H1 (cell line): ENCODE results near the gene EPYC. TPM values are rescaled to one million over a fixed set of nuclear protein-coding genes. Genes with fewer than 3 reads are reported as not detected.

Experiments used
- CTCF ChIA-PET: fragments of 300-600 bp; sonication (Branson Sonifier 250); formaldehyde crosslinking; loops from one replicate; lab custom pipeline; 2021; ENCODE audit not compliant: partially characterized antibody; lab: Charles Lee
- POLR2A ChIA-PET: fragments of 300-600 bp; sonication (Branson Sonifier 250); formaldehyde crosslinking; loops from one replicate; lab custom pipeline; 2021; ENCODE audit warnings: inconsistent platforms; ENCODE audit not compliant: partially characterized antibody; lab: Charles Lee
- DNase-seq, 2 experiments: peaks; one replicate each; pipeline versions ENCODE4 v3.0.0 to v3.0.0-alpha.2; 2010 to 2022; ENCODE audit warnings: low spot score in 2 of 2, low read depth in 1 of 2, mixed read lengths in 1 of 2
- FAIRE-seq: peaks from 2 replicates; lab custom pipeline; 2011; peaks lifted over from hg19 to GRCh38; lab: Jason Lieb, UNC
- H2AFZ ChIP-seq: 2 replicates; pipeline ENCODE4 v1.8.1; 2012; ENCODE audit warnings: low read length, inconsistent platforms
- H2AK5ac ChIP-seq: 2 replicates; pipeline ENCODE4 v1.6.1; 2013; ENCODE audit warnings: low read depth, low read length
- H2BK120ac ChIP-seq: replicated peaks from 2 replicates; pipeline ENCODE3; 2013; ENCODE audit warnings: low read depth, low read length, inconsistent platforms
- H2BK12ac ChIP-seq: 2 replicates; pipeline ENCODE4 v1.6.1; 2013; ENCODE audit warnings: low read depth, low read length
- H2BK15ac ChIP-seq: 2 replicates; pipeline ENCODE4 v1.6.1; 2013; ENCODE audit warnings: low read length
- H2BK20ac ChIP-seq: 2 replicates; pipeline ENCODE4 v1.6.1; 2013; ENCODE audit warnings: low read length
- H2BK5ac ChIP-seq: 2 replicates; pipeline ENCODE4 v1.6.1; 2013; ENCODE audit warnings: low read depth, low read length
- H3K14ac ChIP-seq: 2 replicates; pipeline ENCODE4 v1.6.1; 2013; ENCODE audit warnings: inconsistent platforms; ENCODE audit not compliant: insufficient read length
- H3K18ac ChIP-seq: 2 replicates; pipeline ENCODE4 v1.6.1; 2013; ENCODE audit warnings: low read length; ENCODE audit errors: extremely low read depth
- H3K23ac ChIP-seq: 2 replicates; pipeline ENCODE4 v1.6.1; 2013; ENCODE audit warnings: inconsistent platforms; ENCODE audit not compliant: insufficient read length
- H3K23me2 ChIP-seq: 2 replicates; pipeline ENCODE4 v1.6.1; 2013; ENCODE audit warnings: low read depth, low read length
- H3K27ac ChIP-seq: 2 replicates; pipeline ENCODE4 v1.6.1; 2011; ENCODE audit warnings: low read depth, low read length, inconsistent platforms
- H3K27me3 ChIP-seq, 4 experiments: replicated peaks in 1 of 4; 1 replicate in 1 of 4; 2 replicates in 3 of 4; pipeline versions ENCODE4 v1.6.1 to v1.8.1; 2011 to 2013; ENCODE audit warnings: low read length in 3 of 4, mild to moderate bottlenecking in 3 of 4, inconsistent platforms in 2 of 4, mixed read lengths in 2 of 4, moderate library complexity in 1 of 4; ENCODE audit not compliant: control insufficient read depth in 3 of 4, insufficient read depth in 3 of 4; ENCODE audit errors: extremely low read depth in 1 of 4
- H3K36me3 ChIP-seq, 4 experiments: 2 replicates each; pipeline versions ENCODE4 v1.6.1 to v1.8.1; 2011 to 2013; ENCODE audit warnings: mild to moderate bottlenecking in 4 of 4, low read length in 3 of 4, moderate library complexity in 2 of 4, control low read depth in 1 of 4, inconsistent platforms in 1 of 4; ENCODE audit not compliant: insufficient read depth in 4 of 4, control insufficient read depth in 2 of 4
- H3K4ac ChIP-seq: replicated peaks from 2 replicates; pipeline ENCODE3; 2013; ENCODE audit warnings: low read length, low read depth, mixed read lengths, inconsistent platforms; ENCODE audit not compliant: insufficient read length
- H3K4me1 ChIP-seq, 4 experiments: replicated peaks in 1 of 4; 1 replicate in 1 of 4; 2 replicates in 3 of 4; pipeline versions ENCODE4 v1.6.1 to v1.8.1; 2011 to 2013; ENCODE audit warnings: low read length in 3 of 4, inconsistent platforms in 2 of 4, mixed read lengths in 1 of 4; ENCODE audit not compliant: insufficient read depth in 4 of 4, control insufficient read depth in 3 of 4
- H3K4me2 ChIP-seq, 2 experiments: 2 replicates each; pipeline versions ENCODE4 v1.6.1 to v1.8.1; 2011 to 2013; ENCODE audit warnings: low read depth in 2 of 2, low read length in 2 of 2, control low read depth in 1 of 2, inconsistent platforms in 1 of 2, mild to moderate bottlenecking in 1 of 2; ENCODE audit not compliant: insufficient read depth in 1 of 2
- H3K4me3 ChIP-seq, 4 experiments: fragments of 200-600, 300-600 bp in 1 of 4; sonication (generic), shearing (Covaris generic), sonication (Bioruptor Twin) in 1 of 4; 2 replicates each; pipeline versions ENCODE4 v1.5.1 to v1.8.1; 2011 to 2016; ENCODE audit warnings: low read length in 4 of 4, low read depth in 3 of 4, control low read depth in 2 of 4, inconsistent platforms in 2 of 4, mild to moderate bottlenecking in 2 of 4, mixed read lengths in 1 of 4, moderate library complexity in 1 of 4; ENCODE audit not compliant: insufficient read depth in 2 of 4; ENCODE audit errors: extremely low read depth in 1 of 4
- H3K56ac ChIP-seq: replicated peaks from 2 replicates; pipeline ENCODE3; 2013; ENCODE audit warnings: low read depth, mild to moderate bottlenecking, mixed read lengths, low read length, inconsistent platforms; ENCODE audit not compliant: insufficient read length
- H3K79me1 ChIP-seq: 2 replicates; pipeline ENCODE4 v1.6.1; 2013; ENCODE audit warnings: low read depth, low read length, control low read depth
- H3K79me2 ChIP-seq, 2 experiments: 2 replicates each; pipeline versions ENCODE4 v1.6.1 to v1.8.1; 2012 to 2013; ENCODE audit warnings: low read length in 2 of 2, mild to moderate bottlenecking in 2 of 2, inconsistent platforms in 1 of 2; ENCODE audit not compliant: insufficient read depth in 2 of 2, control insufficient read depth in 1 of 2
- H3K9ac ChIP-seq, 4 experiments: replicated peaks in 1 of 4; 1 replicate in 1 of 4; 2 replicates in 3 of 4; pipeline versions ENCODE4 v1.6.1 to v1.8.1; 2011 to 2013; ENCODE audit warnings: low read depth in 3 of 4, low read length in 3 of 4, control low read depth in 2 of 4, mild to moderate bottlenecking in 2 of 4, moderate library complexity in 2 of 4, inconsistent platforms in 1 of 4; ENCODE audit errors: extremely low read depth in 1 of 4
- H3K9me3 ChIP-seq, 2 experiments: 2 replicates each; pipeline versions ENCODE4 v1.6.1 to v1.8.1; 2012 to 2013; ENCODE audit warnings: mild to moderate bottlenecking in 2 of 2, moderate library complexity in 2 of 2, control low read depth in 1 of 2, inconsistent platforms in 1 of 2, low read depth in 1 of 2, low read length in 1 of 2, mixed read lengths in 1 of 2; ENCODE audit not compliant: insufficient read depth in 2 of 2
- H4K20me1 ChIP-seq, 2 experiments: replicated peaks in 1 of 2; 2 replicates each; pipeline versions ENCODE3 to v1.8.1; 2011 to 2013; ENCODE audit warnings: inconsistent platforms in 2 of 2, low read length in 2 of 2, mild to moderate bottlenecking in 1 of 2; ENCODE audit not compliant: insufficient read depth in 2 of 2, control insufficient read depth in 1 of 2
- H4K5ac ChIP-seq: 2 replicates; pipeline ENCODE4 v1.6.1; 2013; ENCODE audit warnings: low read length, low read depth, mixed read lengths, inconsistent platforms; ENCODE audit not compliant: insufficient read length
- H4K8ac ChIP-seq: 2 replicates; pipeline ENCODE4 v1.8.0; 2013; ENCODE audit warnings: mild to moderate bottlenecking, moderate library complexity, low read length, inconsistent platforms; ENCODE audit not compliant: insufficient read depth; ENCODE audit errors: extremely low read depth
- H4K91ac ChIP-seq: replicated peaks from 2 replicates; pipeline ENCODE3; 2013; ENCODE audit warnings: low read length, mixed read lengths, inconsistent platforms; ENCODE audit not compliant: insufficient read length
- BRCA1 ChIP-seq: IDR thresholded peaks from 2 replicates; pipeline ENCODE4 v1.6.1; 2012; ENCODE audit warnings: low read depth, low read length, improper control_type of control experiment
- CREB1 ChIP-seq: IDR thresholded peaks from 2 replicates; pipeline ENCODE4 v1.6.1; 2012; ENCODE audit warnings: inconsistent platforms
- CTCF ChIP-seq, 3 experiments: IDR thresholded peaks; 1 replicate in 2 of 3; 2 replicates in 1 of 3; pipeline versions ENCODE4 v1.5.1 to v1.6.1; 2011; ENCODE audit warnings: low read length in 3 of 3, mild to moderate bottlenecking in 3 of 3, inconsistent platforms in 2 of 3, low read depth in 1 of 3, moderate library complexity in 1 of 3; ENCODE audit not compliant: insufficient read depth in 1 of 3; ENCODE audit errors: control extremely low read depth in 1 of 3
- EP300 ChIP-seq, 2 experiments: IDR thresholded peaks; 1 replicate in 1 of 2; 2 replicates in 1 of 2; pipeline ENCODE4 v1.6.1; 2011 to 2012; ENCODE audit warnings: low read depth in 2 of 2, low read length in 2 of 2, mild to moderate bottlenecking in 2 of 2, borderline replicate concordance in 1 of 2, inconsistent platforms in 1 of 2, moderate library complexity in 1 of 2
- GTF2F1 ChIP-seq: IDR thresholded peaks from 2 replicates; pipeline ENCODE4 v1.6.1; 2012; ENCODE audit warnings: low read depth, low read length, improper control_type of control experiment, borderline replicate concordance
- JUND ChIP-seq: IDR thresholded peaks from 2 replicates; pipeline ENCODE4 v1.6.1; 2011; ENCODE audit warnings: mild to moderate bottlenecking, improper control_type of control experiment, low read length
- KDM1A ChIP-seq: fragments of 200-600, 300-600 bp; sonication (generic); IDR thresholded peaks from 2 replicates; pipeline ENCODE4 v1.7.1; 2016; ENCODE audit warnings: mild to moderate bottlenecking, low read length, borderline replicate concordance
- NANOG ChIP-seq: IDR thresholded peaks from 2 replicates; pipeline ENCODE4 v1.6.1; 2011; ENCODE audit warnings: low read length, low read depth, mild to moderate bottlenecking, inconsistent platforms; ENCODE audit not compliant: insufficient read depth, poor library complexity, severe bottlenecking
- NRF1 ChIP-seq: IDR thresholded peaks from 2 replicates; pipeline ENCODE4 v1.6.1; 2011; ENCODE audit warnings: mild to moderate bottlenecking, low read depth, low read length, improper control_type of control experiment
- POLR2A ChIP-seq, 2 experiments: IDR thresholded peaks; 1 replicate in 1 of 2; 2 replicates in 1 of 2; pipeline ENCODE4 v1.6.1; 2011; ENCODE audit warnings: low read depth in 2 of 2, low read length in 2 of 2, mild to moderate bottlenecking in 2 of 2; ENCODE audit errors: control extremely low read depth in 1 of 2
- POLR2AphosphoS5 ChIP-seq: IDR thresholded peaks from 2 replicates; pipeline ENCODE4 v1.6.1; 2011; ENCODE audit warnings: low read depth, low read length
- RXRA ChIP-seq: IDR thresholded peaks from 2 replicates; pipeline ENCODE4 v1.6.1; 2011; ENCODE audit warnings: low read depth, mild to moderate bottlenecking, low read length, moderate library complexity; ENCODE audit not compliant: insufficient read depth
- SIX5 ChIP-seq: IDR thresholded peaks from 2 replicates; pipeline ENCODE4 v1.6.1; 2011; ENCODE audit warnings: mild to moderate bottlenecking, low read depth, low read length
- TBP ChIP-seq: IDR thresholded peaks from 2 replicates; pipeline ENCODE4 v1.6.1; 2011; ENCODE audit warnings: low read depth, low read length, improper control_type of control experiment
- polyA plus RNA-seq, 7 experiments: library from polyadenylated mRNA; depleted of rRNA in 3 of 7; stranded (reverse) in 5 of 7; unstranded in 2 of 7; fragments of >200 nt in 5 of 7; fragments of 200-250 nt in 2 of 7; gene quantifications; 1 replicate in 5 of 7; 2 replicates in 1 of 7; 4 replicates in 1 of 7; pipeline versions ENCODE4 v1.2.1 to v1.2.3, GENCODE V29; 2011 to 2013; ENCODE audit warnings: missing spikeins in 2 of 7, mixed read lengths in 2 of 7
- total RNA-seq: library from RNA; stranded (reverse); fragmentation: NEBNext Ultra II Directional; extraction: Animal tissue kit (Norgen Biotek cat#: 25700); gene quantifications from 2 replicates; pipeline ENCODE4 v1.2.1, GENCODE V29; 2021

The EPYC gene
- total and polyA plus RNA-seq, 2 of the 8 experiments (the other 6 are each of a cell fraction or from before 2014, with no cell fraction given), result not detected

- H2AK5ac ChIP-seq, result no peak overlapping the region
- H2BK12ac ChIP-seq, result no peak overlapping the region
- H3K79me2 ChIP-seq, result no peaks in the 10 kb centered on the region
- no peak overlapping the region for H2BK5ac ChIP-seq
- H3K4me2 ChIP-seq, result no peak overlapping the region
- no peak for FAIRE-seq
- H4K8ac ChIP-seq, result no peak overlapping the region
- no peak for DNase-seq
- H3K27me3 ChIP-seq, result no peaks in the 10 kb centered on the region
- POLR2A ChIA-PET, result no interaction called here
- no peak overlapping the region for H3K23ac ChIP-seq
- H3K79me1 ChIP-seq, result no peaks in the 10 kb centered on the region
- no peak overlapping the region for H3K4me3 ChIP-seq
- H3K27ac ChIP-seq, result no peak overlapping the region
- no peak overlapping the region for H2AFZ ChIP-seq
- CTCF ChIA-PET, result interaction anchor here (3.8 to 4.3 kb wide), 2 partner anchors 12 to 17 kb away, joined by 14 to 15 read pairs; partner anchors contain the start of gene CCER1
- no peak overlapping the region for H2BK15ac ChIP-seq
- H2BK20ac ChIP-seq, result no peak overlapping the region
- H3K4me1 ChIP-seq, result no peaks in the 10 kb centered on the region
- H4K5ac ChIP-seq, result no peak overlapping the region
- H4K91ac ChIP-seq, result no peak overlapping the region
- no peak overlapping the region for H2BK120ac ChIP-seq
- H3K4ac ChIP-seq, result no peak overlapping the region
- no peak overlapping the region for H3K56ac ChIP-seq
- H4K20me1 ChIP-seq, result no peaks in the 10 kb centered on the region
- no peak overlapping the region for H3K18ac ChIP-seq
- H3K9me3 ChIP-seq, result no peaks in the 10 kb centered on the region
- no peaks in the 10 kb centered on the region for H3K23me2 ChIP-seq
- no peak overlapping the region for H3K14ac ChIP-seq
- no peak overlapping the region for H3K9ac ChIP-seq
- H3K36me3 ChIP-seq, result no peaks in the 10 kb centered on the region
- TF ChIP-seq BRCA1, result no peak
- TF ChIP-seq KDM1A, result no peak
- TF ChIP-seq POLR2AphosphoS5, result no peak
- no peak for TF ChIP-seq TBP
- no peak for TF ChIP-seq EP300 (IDR thresholded peaks at IDR 0.05; ENCODE audit: borderline replicate concordance in 1 of 2, low read depth in 2 of 2, low read length in 2 of 2)
- TF ChIP-seq SIX5, result no peak
- TF ChIP-seq CTCF (IDR thresholded peaks at IDR 0.05; ENCODE audit: control extremely low read depth in 1 of 3, insufficient read depth in 1 of 3, low read depth in 1 of 3, low read length in 3 of 3), result no peak
- no peak for TF ChIP-seq NANOG
- no peak for TF ChIP-seq GTF2F1
- no peak for TF ChIP-seq CREB1
- no peak for TF ChIP-seq POLR2A (IDR thresholded peaks at IDR 0.05; ENCODE audit: control extremely low read depth in 1 of 2, low read depth in 2 of 2, low read length in 2 of 2)
- TF ChIP-seq JUND, result no peak
- TF ChIP-seq RXRA, result no peak
- TF ChIP-seq NRF1, result no peak
Measured at GRCh38 chr12:90970911-90971310, 33.9 kb downstream of the EPYC start.
